K562 (cell line): ENCODE data around the gene FSTL4.

ENCODE experiments used
- CTCF ChIP-seq, 3 experiments: IDR thresholded peaks in 2 of 3; conservative IDR thresholded peaks in 1 of 3; 2 replicates each; pipeline ENCODE4 v1.5.1; 2011 to 2012; ENCODE audit warnings: low read length in 3 of 3, mild to moderate bottlenecking in 3 of 3, control low read depth in 2 of 3, improper control_type of control experiment in 1 of 3, inconsistent platforms in 1 of 3, low read depth in 1 of 3, mixed read lengths in 1 of 3, moderate library complexity in 1 of 3; ENCODE audit not compliant: insufficient read depth in 2 of 3
- EGR1 ChIP-seq: fragments of 450-650 bp; conservative IDR thresholded peaks from 2 replicates; pipeline ENCODE4 v1.6.1; 2017; ENCODE audit warnings: mild to moderate bottlenecking
- EZH2 ChIP-seq: IDR thresholded peaks from 2 replicates; pipeline ENCODE4 v1.6.1; 2012; ENCODE audit warnings: low read depth, mild to moderate bottlenecking, inconsistent platforms, low read length, borderline replicate concordance
- HMG20A ChIP-seq: fragments of 450-650 bp; formaldehyde crosslinking; conservative IDR thresholded peaks from 2 replicates; pipeline ENCODE4 v1.4.0; 2020; ENCODE audit warnings: mild to moderate bottlenecking, mixed read lengths
- POLR2AphosphoS5 ChIP-seq: IDR thresholded peaks from 2 replicates; pipeline ENCODE4 v1.6.1; 2011; ENCODE audit warnings: mild to moderate bottlenecking, low read depth, low read length, moderate library complexity; ENCODE audit not compliant: control insufficient read depth, insufficient read depth
- TAF1 ChIP-seq: IDR thresholded peaks from 2 replicates; pipeline ENCODE4 v1.6.1; 2011; ENCODE audit warnings: mild to moderate bottlenecking, low read length, moderate library complexity; ENCODE audit not compliant: insufficient read depth, control insufficient read depth, severe bottlenecking; ENCODE audit errors: extremely low read depth
- TCF3 ChIP-seq: sonication (generic); formaldehyde crosslinking; IDR thresholded peaks from 2 replicates; pipeline ENCODE4 v1.4.0; 2020; ENCODE audit warnings: mild to moderate bottlenecking, missing genetic modification reagents
- TEAD4 ChIP-seq, 2 experiments: sonication (generic) in 1 of 2; formaldehyde crosslinking in 1 of 2; IDR thresholded peaks; 2 replicates each; pipeline versions ENCODE4 v1.6.1 to v1.8.0; 2012 to 2022; ENCODE audit warnings: borderline replicate concordance in 1 of 2, inconsistent platforms in 1 of 2, low read length in 1 of 2, mild to moderate bottlenecking in 1 of 2, missing genetic modification reagents in 1 of 2
- TRIM28 ChIP-seq: fragments of 450-650 bp; IDR thresholded peaks from 2 replicates; pipeline ENCODE4 v1.6.1; 2017
- ZEB2 ChIP-seq: fragments of 450-650 bp; IDR thresholded peaks from 2 replicates; pipeline ENCODE4 v1.6.1; 2016
- TF ChIP-seq, protein P1 (sequence below): sonication (generic); formaldehyde crosslinking; IDR thresholded peaks from 2 replicates; pipeline ENCODE4 v1.8.0; 2022; ENCODE audit warnings: mild to moderate bottlenecking, missing genetic modification reagents, borderline replicate concordance
- TF ChIP-seq, protein P2 (sequence below): sonication (generic); formaldehyde crosslinking; IDR thresholded peaks from 2 replicates; pipeline ENCODE4 v1.5.0; 2020; ENCODE audit warnings: missing genetic modification reagents

GRCh38 chr5:133363807-133364587, 248.3 kb downstream of the FSTL4 start:
- TF ChIP-seq, protein P1, sequence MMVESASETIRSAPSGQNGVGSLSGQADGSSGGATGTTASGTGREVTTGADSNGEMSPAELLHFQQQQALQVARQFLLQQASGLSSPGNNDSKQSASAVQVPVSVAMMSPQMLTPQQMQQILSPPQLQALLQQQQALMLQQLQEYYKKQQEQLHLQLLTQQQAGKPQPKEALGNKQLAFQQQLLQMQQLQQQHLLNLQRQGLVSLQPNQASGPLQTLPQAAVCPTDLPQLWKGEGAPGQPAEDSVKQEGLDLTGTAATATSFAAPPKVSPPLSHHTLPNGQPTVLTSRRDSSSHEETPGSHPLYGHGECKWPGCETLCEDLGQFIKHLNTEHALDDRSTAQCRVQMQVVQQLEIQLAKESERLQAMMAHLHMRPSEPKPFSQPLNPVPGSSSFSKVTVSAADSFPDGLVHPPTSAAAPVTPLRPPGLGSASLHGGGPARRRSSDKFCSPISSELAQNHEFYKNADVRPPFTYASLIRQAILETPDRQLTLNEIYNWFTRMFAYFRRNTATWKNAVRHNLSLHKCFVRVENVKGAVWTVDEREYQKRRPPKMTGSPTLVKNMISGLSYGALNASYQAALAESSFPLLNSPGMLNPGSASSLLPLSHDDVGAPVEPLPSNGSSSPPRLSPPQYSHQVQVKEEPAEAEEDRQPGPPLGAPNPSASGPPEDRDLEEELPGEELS (CRISPR knock-in tag) = no peak
- TF ChIP-seq TRIM28 (no peak), EGR1 (no peak), EZH2 (no peak), TCF3 (CRISPR knock-in tag) (no peak), POLR2AphosphoS5 (no peak), CTCF (IDR thresholded peaks at IDR 0.05 in 2 of 3, conservative IDR thresholded peaks at IDR 0.05 in 1 of 3; ENCODE audit: insufficient read depth in 2 of 3, low read depth in 1 of 3, low read length in 3 of 3) (no peak), TAF1 (no peak), ZEB2 (no peak), HMG20A (CRISPR knock-in tag) (no peak), TEAD4 (IDR thresholded peaks at IDR 0.05; ENCODE audit: low read length) (no peak), TEAD4 (CRISPR knock-in tag; IDR thresholded peaks at IDR 0.05; ENCODE audit: borderline replicate concordance) (no peak)
- TF ChIP-seq, protein P2, sequence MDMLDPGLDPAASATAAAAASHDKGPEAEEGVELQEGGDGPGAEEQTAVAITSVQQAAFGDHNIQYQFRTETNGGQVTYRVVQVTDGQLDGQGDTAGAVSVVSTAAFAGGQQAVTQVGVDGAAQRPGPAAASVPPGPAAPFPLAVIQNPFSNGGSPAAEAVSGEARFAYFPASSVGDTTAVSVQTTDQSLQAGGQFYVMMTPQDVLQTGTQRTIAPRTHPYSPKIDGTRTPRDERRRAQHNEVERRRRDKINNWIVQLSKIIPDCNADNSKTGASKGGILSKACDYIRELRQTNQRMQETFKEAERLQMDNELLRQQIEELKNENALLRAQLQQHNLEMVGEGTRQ (CRISPR knock-in tag) = no peak
